GM10248 (cell line): ENCODE results near the gene PRKCA.

Experiments
- CTCF ChIA-PET: fragments of 300-600 bp; sonication (Branson Sonifier 250); formaldehyde crosslinking; extraction: SDS; loops from one replicate; lab custom pipeline; 2021; ENCODE audit warnings: antibody characterized with exemption; lab: Yijun Ruan, JAX
- POLR2A ChIA-PET: fragments of 350-650 bp; sonication (Branson Sonifier 250); formaldehyde crosslinking; extraction: SDS; loops from one replicate; lab custom pipeline; 2020; ENCODE audit warnings: antibody characterized with exemption; lab: Yijun Ruan, JAX
- DNase-seq: peaks from one replicate; pipeline ENCODE4 v3.0.0; 2012; ENCODE audit errors: extremely low spot score
- TF ChIP-seq, protein P1 (sequence below): IDR thresholded peaks from 2 replicates; pipeline ENCODE4 v1.5.1; 2012; ENCODE audit warnings: mild to moderate bottlenecking, low read depth; ENCODE audit errors: extremely low read depth, missing control alignments, control extremely low read depth

The PRKCA gene

GRCh38 chr17:66275651-66276050, 26.8 kb upstream of the PRKCA start:
- ChIA-PET CTCF (interaction anchor here (1.0 to 1.9 kb wide), 2 partner anchors 12 to 345 kb away, joined by 3 to 4 read pairs; no protein-coding TSS in a partner anchor), POLR2A (no interaction called here)
- TF ChIP-seq, protein P1, sequence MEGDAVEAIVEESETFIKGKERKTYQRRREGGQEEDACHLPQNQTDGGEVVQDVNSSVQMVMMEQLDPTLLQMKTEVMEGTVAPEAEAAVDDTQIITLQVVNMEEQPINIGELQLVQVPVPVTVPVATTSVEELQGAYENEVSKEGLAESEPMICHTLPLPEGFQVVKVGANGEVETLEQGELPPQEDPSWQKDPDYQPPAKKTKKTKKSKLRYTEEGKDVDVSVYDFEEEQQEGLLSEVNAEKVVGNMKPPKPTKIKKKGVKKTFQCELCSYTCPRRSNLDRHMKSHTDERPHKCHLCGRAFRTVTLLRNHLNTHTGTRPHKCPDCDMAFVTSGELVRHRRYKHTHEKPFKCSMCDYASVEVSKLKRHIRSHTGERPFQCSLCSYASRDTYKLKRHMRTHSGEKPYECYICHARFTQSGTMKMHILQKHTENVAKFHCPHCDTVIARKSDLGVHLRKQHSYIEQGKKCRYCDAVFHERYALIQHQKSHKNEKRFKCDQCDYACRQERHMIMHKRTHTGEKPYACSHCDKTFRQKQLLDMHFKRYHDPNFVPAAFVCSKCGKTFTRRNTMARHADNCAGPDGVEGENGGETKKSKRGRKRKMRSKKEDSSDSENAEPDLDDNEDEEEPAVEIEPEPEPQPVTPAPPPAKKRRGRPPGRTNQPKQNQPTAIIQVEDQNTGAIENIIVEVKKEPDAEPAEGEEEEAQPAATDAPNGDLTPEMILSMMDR, result no peak
- DNase-seq, result no peak

DNA sequence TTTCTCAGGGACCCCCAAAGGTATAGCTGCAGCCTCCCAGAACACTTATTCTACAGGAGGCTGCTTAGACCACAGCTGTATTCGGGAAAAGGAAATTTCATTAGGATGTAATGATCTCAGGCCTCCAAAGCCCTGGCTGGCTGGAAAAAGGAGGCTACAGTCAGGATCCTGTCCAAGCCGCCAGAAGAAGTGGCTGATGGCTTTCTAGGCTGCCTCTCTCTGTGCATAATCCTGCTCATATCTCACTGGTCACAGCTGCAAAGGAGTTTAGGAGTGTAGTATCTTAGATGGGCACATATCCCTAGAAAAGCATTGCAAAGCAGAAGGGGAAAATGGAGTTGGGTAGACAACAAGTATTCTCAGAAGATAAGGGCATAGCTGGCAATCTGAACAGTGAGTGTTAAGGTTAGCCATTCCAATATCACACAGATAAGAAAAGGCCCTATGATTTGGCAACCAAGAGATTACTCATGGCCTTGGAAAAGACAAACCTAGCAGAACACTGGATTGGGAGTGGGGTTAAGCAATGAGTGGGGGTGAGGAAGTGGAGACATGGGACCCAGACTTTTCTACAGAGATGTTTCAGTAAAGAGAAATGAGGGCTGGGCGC, 26.0 kb upstream of the PRKCA start:
- DNase-seq, result no peak
- ChIA-PET POLR2A (no interaction called here), CTCF (interaction anchor here (1.9 kb wide), 1 partner anchor 11 kb away, joined by 4 read pairs; no protein-coding TSS in a partner anchor)
- TF ChIP-seq, protein P1, result no peak

GRCh38 chr17:66277191-66277590, 25.2 kb upstream of the PRKCA start:
- no peak for DNase-seq
- TF ChIP-seq, protein P1, result no peak
- POLR2A ChIA-PET, result no interaction called here
- CTCF ChIA-PET, result interaction anchor here (1.9 kb wide), 1 partner anchor 10 kb away, joined by 4 read pairs; no protein-coding TSS in a partner anchor

DNA sequence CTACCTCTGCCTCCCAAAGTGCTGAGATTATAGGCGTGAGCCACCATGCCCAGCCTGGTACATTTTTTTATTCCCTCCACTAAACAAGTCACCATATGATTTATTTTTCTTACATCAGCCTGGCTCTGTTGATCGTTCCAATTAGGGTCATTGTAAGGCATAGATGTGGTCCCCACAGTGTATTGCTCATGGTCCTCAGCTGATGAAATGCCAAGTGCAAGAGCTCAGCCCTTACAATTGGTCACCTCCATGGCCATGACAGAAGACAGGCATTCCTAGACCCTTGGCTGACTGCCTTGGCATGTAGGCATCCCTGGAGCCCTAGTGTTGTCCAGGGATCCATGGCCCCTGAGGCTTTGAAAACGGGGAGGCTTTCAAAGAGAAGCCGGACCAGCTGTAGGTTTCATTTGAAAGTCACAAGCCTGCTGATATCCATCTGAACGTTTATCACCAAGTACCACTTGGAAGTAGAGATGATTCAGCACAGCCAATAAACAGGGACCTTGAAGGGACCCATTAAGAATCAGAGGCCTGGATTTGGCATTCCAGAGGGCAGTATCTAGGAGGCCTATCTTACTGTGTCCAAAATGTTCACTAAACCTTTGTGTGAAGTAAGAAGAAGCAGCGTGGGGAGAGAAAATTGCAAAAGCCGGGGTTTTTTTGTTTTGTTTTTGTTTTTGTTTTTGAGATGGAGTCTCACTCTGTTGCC, 20.6 kb upstream of the PRKCA start:
- ChIA-PET POLR2A (no interaction called here), CTCF (no interaction called here)
- TF ChIP-seq, protein P1, result no peak
- DNase-seq, result no peak

DNA sequence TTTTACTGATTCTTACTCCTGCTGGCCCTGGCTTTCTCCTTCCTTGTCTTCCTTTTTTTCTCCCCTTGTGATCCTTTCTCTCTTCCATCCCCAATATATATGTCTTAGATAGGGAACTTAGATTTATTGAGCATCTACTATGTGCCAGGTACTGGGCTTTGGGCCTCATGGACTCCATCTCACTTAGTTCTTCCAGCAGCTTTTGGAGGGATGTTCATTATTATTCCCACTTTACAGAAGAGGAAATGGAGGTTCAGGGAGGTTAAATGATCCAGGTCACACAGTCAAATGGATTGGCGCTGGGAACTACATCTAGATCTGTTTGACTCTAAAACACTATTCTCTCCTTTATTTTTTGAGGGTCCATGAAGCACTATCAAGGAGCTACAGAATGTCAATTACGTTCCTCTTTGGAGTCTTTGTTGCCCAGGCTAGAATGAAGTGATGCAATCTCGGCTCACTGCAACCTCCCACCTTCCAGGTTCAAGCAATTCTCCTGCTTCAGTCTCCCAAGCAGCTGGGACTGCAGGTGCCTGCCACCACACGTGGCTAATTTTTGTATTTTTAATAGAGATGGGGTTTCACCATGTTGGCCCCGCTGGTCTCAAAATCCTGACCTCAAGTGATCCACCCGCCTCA, 19.0 kb upstream of the PRKCA start:
- TF ChIP-seq, protein P1, result no peak
- DNase-seq, result no peak
- ChIA-PET POLR2A (no interaction called here), CTCF (no interaction called here)

DNA sequence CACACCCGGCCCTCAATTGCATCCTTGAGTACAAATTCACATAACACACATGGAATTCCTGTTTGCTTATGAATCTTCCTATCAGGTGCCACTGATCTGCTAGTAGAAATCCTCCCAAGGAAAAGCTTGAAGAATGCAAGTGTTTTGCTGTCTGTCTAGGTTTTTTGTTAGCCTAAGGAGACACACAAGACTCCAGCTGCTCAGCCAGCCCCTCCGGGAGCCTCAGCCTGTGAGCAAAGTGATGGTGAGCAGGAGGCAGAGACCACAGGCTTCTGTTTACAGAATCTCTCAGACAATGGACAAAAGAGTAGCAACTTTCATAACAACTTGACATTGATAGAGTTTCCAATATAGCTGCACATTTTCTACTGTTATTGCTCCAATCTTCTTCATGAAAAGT, 18.4 kb upstream of the PRKCA start:
- POLR2A ChIA-PET, result no interaction called here
- no peak for DNase-seq
- TF ChIP-seq, protein P1, result no peak
- CTCF ChIA-PET, result no interaction called here
